ENCODE data around the gene FAH.

DNA sequence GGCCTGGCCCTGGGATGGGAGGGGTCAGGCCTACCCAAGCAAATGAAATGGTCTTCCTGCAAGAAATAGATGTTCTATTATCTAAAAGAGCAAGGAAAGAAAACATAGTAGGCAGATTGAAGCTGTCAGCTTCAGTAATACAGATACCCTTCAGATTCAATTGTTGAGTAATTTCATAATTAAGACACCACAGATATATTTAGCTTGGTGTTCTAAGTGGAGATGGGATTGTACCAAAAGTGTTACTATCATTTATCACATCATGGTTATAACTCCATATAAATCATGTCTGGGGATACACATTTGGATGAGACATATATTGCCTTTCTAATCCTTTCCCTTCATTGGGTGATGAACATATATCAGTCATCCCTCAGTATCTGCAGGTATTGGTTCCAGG is 41.9 kb upstream of the FAH start:
- TF ChIP-seq, protein P1, sequence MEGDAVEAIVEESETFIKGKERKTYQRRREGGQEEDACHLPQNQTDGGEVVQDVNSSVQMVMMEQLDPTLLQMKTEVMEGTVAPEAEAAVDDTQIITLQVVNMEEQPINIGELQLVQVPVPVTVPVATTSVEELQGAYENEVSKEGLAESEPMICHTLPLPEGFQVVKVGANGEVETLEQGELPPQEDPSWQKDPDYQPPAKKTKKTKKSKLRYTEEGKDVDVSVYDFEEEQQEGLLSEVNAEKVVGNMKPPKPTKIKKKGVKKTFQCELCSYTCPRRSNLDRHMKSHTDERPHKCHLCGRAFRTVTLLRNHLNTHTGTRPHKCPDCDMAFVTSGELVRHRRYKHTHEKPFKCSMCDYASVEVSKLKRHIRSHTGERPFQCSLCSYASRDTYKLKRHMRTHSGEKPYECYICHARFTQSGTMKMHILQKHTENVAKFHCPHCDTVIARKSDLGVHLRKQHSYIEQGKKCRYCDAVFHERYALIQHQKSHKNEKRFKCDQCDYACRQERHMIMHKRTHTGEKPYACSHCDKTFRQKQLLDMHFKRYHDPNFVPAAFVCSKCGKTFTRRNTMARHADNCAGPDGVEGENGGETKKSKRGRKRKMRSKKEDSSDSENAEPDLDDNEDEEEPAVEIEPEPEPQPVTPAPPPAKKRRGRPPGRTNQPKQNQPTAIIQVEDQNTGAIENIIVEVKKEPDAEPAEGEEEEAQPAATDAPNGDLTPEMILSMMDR (IDR thresholded peaks at IDR 0.05; ENCODE audit: poor library complexity, severe bottlenecking): no peak
- TF ChIP-seq EZH2 (IDR thresholded peaks at IDR 0.05; ENCODE audit: borderline replicate concordance, insufficient read depth, low read length, poor library complexity, severe bottlenecking) (no peak), POLR2AphosphoS5 (IDR thresholded peaks at IDR 0.05) (no peak), MXI1 (conservative IDR thresholded peaks at IDR 0.05; ENCODE audit: poor library complexity, severe bottlenecking) (no peak)

All from neural cell (in vitro differentiated cells).